HEK293T (cell line): ENCODE data around the gene HIVEP2.

ENCODE experiments used
- ARNT ChIP-seq: fragments of 450-650 bp; IDR thresholded peaks from 2 replicates; pipeline ENCODE4 v1.6.1; 2017; ENCODE audit warnings: mild to moderate bottlenecking
- BHLHE40 ChIP-seq: fragments of 450-650 bp; IDR thresholded peaks from 2 replicates; pipeline ENCODE4 v1.6.1; 2016; ENCODE audit warnings: mild to moderate bottlenecking, moderate library complexity, borderline replicate concordance
- CTBP1 ChIP-seq: fragments of 450-650 bp; IDR thresholded peaks from 2 replicates; pipeline ENCODE4 v1.6.1; 2016; ENCODE audit warnings: borderline replicate concordance
- FOXK2 ChIP-seq: fragments of 450-650 bp; IDR thresholded peaks from 2 replicates; pipeline ENCODE4 v1.6.1; 2016; ENCODE audit warnings: mild to moderate bottlenecking
- FOXM1 ChIP-seq: fragments of 450-650 bp; IDR thresholded peaks from 2 replicates; pipeline ENCODE4 v1.6.1; 2017; ENCODE audit warnings: mild to moderate bottlenecking, borderline replicate concordance
- HDGF ChIP-seq: fragments of 450-650 bp; IDR thresholded peaks from 2 replicates; pipeline ENCODE4 v1.6.1; 2017; ENCODE audit warnings: antibody characterized with exemption, borderline replicate concordance
- L3MBTL2 ChIP-seq: fragments of 450-650 bp; conservative IDR thresholded peaks from 2 replicates; pipeline ENCODE4 v1.6.1; 2016; ENCODE audit warnings: mild to moderate bottlenecking
- NFRKB ChIP-seq: fragments of 450-650 bp; IDR thresholded peaks from 2 replicates; pipeline ENCODE4 v1.6.1; 2016; ENCODE audit warnings: mild to moderate bottlenecking, moderate library complexity
- PKNOX1 ChIP-seq: fragments of 450-650 bp; IDR thresholded peaks from 2 replicates; pipeline ENCODE4 v1.6.1; 2016
- SP1 ChIP-seq: fragments of 450-650 bp; IDR thresholded peaks from 2 replicates; pipeline ENCODE4 v1.6.1; 2017
- TARDBP ChIP-seq: fragments of 450-650 bp; IDR thresholded peaks from 2 replicates; pipeline ENCODE4 v1.6.1; 2016
- ZNF384 ChIP-seq: fragments of 450-650 bp; IDR thresholded peaks from 2 replicates; pipeline ENCODE4 v1.6.1; 2016

GRCh38 chr6:142845143-142845571 is 99.8 kb downstream of the HIVEP2 start:
- TF ChIP-seq NFRKB (no peak), BHLHE40 (no peak), L3MBTL2 (no peak), TARDBP (no peak), FOXK2 (no peak), SP1 (no peak), CTBP1 (no peak), FOXM1 (no peak), HDGF (no peak), PKNOX1 (no peak), ZNF384 (no peak), ARNT (no peak)
